HEK293 (cell line): ENCODE results near the gene PIK3CD.

ENCODE experiments used
- CTCF ChIP-seq: fragments of 450-650 bp; formaldehyde crosslinking; IDR thresholded peaks from 2 replicates; pipeline ENCODE4 v1.5.1; 2016; ENCODE audit warnings: missing biosample characterization, missing genetic modification characterization
- ZNF239 ChIP-seq: fragments of 450-650 bp; formaldehyde crosslinking; IDR thresholded peaks from 2 replicates; pipeline ENCODE4 v1.5.1; 2016; ENCODE audit warnings: missing biosample characterization, missing genetic modification characterization
- ZNF692 ChIP-seq: fragments of 450-650 bp; formaldehyde crosslinking; IDR thresholded peaks from 2 replicates; pipeline ENCODE4 v1.5.1; 2016; ENCODE audit warnings: missing biosample characterization, missing genetic modification characterization

GRCh38 chr1:9763914-9764313 lies 112.4 kb downstream of the PIK3CD start:
- no peak for TF ChIP-seq ZNF692
- TF ChIP-seq ZNF239 (tag by site-specific recombination) = no peak
- TF ChIP-seq CTCF (tag by site-specific recombination) = no peak
